Colonic mucosa (tissue), 4 donors: Measurements from ENCODE around the gene HDDC2. TPM values are rescaled to one million over a fixed set of nuclear protein-coding genes. Genes with fewer than 3 reads are reported as not detected.

Source experiments
- DNase-seq: peaks from one replicate; pipeline ENCODE4 v3.0.0-alpha.2; 2020
- H3K27ac ChIP-seq: fragments of 200-600 bp; one replicate; pipeline ENCODE4 v1.8.0; 2021
- H3K27me3 ChIP-seq: fragments of 200-600 bp; one replicate; pipeline ENCODE4 v1.8.0; 2021
- H3K36me3 ChIP-seq: fragments of 200-600 bp; one replicate; pipeline ENCODE4 v1.8.0; 2021
- H3K4me1 ChIP-seq: fragments of 200-600 bp; one replicate; pipeline ENCODE4 v1.8.0; 2021; ENCODE audit warnings: mild to moderate bottlenecking
- H3K4me3 ChIP-seq: fragments of 200-600 bp; one replicate; pipeline ENCODE4 v1.8.0; 2021
- H3K9ac ChIP-seq, 2 donors: one replicate each; pipeline ENCODE4 v1.7.0; 2013; ENCODE audit warnings: control low read depth in 2 of 2, low read depth in 2 of 2, low read length in 2 of 2
- H3K9me3 ChIP-seq: fragments of 200-600 bp; one replicate; pipeline ENCODE4 v1.8.0; 2021
- CTCF ChIP-seq: fragments of 200-600 bp; IDR thresholded peaks from one replicate; pipeline ENCODE4 v1.8.0; 2022; ENCODE audit warnings: antibody characterized with exemption, mild to moderate bottlenecking
- intact Hi-C: fragments of 100-400 bp; cut with DNase I; formaldehyde crosslinking; loops from one replicate; pipeline ENCODE4 v1.14.1; 2022
- total RNA-seq, 2 donors: library from RNA; stranded (reverse); fragmentation: NEBNext Ultra II Directional in 1 of 2; extraction: Animal tissue kit (Norgen Biotek cat#: 25700) in 1 of 2; gene quantifications; one replicate each; pipeline ENCODE4 v1.2.1, GENCODE V29; 2021
- donor health status: healthy.
- donor health status: DM: no; HTN: no; CAD: no.
- donor health status: DM: no; HTN: no; CAD: no.

The HDDC2 gene
- total RNA-seq, 2 donors from 2014 or later: 39.4 to 44.8 TPM

DNA sequence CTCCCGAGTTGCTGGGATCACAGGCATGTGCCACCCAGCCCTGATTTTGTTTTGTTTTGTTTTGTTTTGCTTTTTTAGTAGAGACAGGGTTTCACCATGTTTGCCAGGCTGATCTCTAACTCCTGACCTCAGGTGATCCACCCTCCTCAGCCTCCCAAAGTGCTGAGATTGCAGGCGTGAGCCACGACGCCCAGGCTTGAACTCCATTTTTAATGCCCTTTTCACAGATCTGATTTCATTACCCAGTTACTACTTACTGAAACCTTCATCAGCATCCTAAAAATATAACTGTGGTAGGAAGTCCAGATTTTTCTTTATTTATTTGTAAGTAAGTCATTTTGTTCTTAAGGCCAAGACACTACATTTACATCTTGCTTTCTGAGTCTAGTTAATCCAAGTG lies 64.0 kb downstream of the HDDC2 start:
- no peak overlapping the region for H3K27ac ChIP-seq
- no peak overlapping the region for H3K4me3 ChIP-seq
- no peaks in the 10 kb centered on the region for H3K27me3 ChIP-seq
- H3K4me1 ChIP-seq: no peaks in the 10 kb centered on the region
- no peak overlapping the region for H3K9ac ChIP-seq
- no peaks in the 10 kb centered on the region for H3K36me3 ChIP-seq
- no peak for TF ChIP-seq CTCF
- intact Hi-C loops: no loop called here
- DNase-seq: no peak
- no peaks in the 10 kb centered on the region for H3K9me3 ChIP-seq

- no peak for DNase-seq
- Histone ChIP-seq H3K9ac (no peak overlapping the region), H3K27me3 (no peaks in the 10 kb centered on the region), H3K36me3 (no peaks in the 10 kb centered on the region), H3K4me1 (no peaks in the 10 kb centered on the region), H3K27ac (no peak overlapping the region), H3K4me3 (no peak overlapping the region), H3K9me3 (no peaks in the 10 kb centered on the region)
- intact Hi-C loops: no loop called here
- TF ChIP-seq CTCF: no peak
These were observed 65.0 kb downstream of the HDDC2 start for GRCh38 chr6:125236536-125237327.

GRCh38 chr6:125233202-125233601 lies 68.6 kb downstream of the HDDC2 start:
- no peaks in the 10 kb centered on the region for H3K36me3 ChIP-seq
- H3K27me3 ChIP-seq: no peaks in the 10 kb centered on the region
- H3K4me1 ChIP-seq: no peaks in the 10 kb centered on the region
- H3K9me3 ChIP-seq: no peaks in the 10 kb centered on the region
- H3K4me3 ChIP-seq: no peak overlapping the region
- H3K9ac ChIP-seq: no peak overlapping the region
- no peak overlapping the region for H3K27ac ChIP-seq
- intact Hi-C loops: no loop called here
- DNase-seq: no peak
- no peak for TF ChIP-seq CTCF

DNA sequence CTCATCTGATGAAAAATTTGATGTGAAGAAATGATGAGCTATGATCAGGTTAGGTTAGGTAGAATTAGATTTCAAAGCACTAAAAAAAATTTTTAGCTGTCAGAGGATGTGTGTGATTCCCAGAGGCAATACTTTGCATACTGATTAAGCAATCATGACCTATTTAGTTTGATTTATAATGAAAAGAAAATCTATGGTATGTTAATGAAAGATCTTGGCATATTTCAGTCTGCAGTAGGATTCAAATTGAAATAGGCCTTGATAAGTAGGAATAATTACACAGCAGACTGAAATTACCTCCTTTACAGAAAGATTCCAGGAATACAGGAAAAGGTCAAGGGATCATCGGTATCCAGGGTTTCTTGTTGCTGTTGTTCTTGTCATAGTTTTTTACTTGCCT lies 69.3 kb downstream of the HDDC2 start:
- Histone ChIP-seq H3K9me3 (no peaks in the 10 kb centered on the region), H3K4me1 (no peaks in the 10 kb centered on the region), H3K9ac (no peak overlapping the region), H3K27ac (no peak overlapping the region), H3K4me3 (no peak overlapping the region), H3K27me3 (no peaks in the 10 kb centered on the region), H3K36me3 (no peaks in the 10 kb centered on the region)
- intact Hi-C loops: no loop called here
- no peak for DNase-seq
- no peak for TF ChIP-seq CTCF

DNA sequence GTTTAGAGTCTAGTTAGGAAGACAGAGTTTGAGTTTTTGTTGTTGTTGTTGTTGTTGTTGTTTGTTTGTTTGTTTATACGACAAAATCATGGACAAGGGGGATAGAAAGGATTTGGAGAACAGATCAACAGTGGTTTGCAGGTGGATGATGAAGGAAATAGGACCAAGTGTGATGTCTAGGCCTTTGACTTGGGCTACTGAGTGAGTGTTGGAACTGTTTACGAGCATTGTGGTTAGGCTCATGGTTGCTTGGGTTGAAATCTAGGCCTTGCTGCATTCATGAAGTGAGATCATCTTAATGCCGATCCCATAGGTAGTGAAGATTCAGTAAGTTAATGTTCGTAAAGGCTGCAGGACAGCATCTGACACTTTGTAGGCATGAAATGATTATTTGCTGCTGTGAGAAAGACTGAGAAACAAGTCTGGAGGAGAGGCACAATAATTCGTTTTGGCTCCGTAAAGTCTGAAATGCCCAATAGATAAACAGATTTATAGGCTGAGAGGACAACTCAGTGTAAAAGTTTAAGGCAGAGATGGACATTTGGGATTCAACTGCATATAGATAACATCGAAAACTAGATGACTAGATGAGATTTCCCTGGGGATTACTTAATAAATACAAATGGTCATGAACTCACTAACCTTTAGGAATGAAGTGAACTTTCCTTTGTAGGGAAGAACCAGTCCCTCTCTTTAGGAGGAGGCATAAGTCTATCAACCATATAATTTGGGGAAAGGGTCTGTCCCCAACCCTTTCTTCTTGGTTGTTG lies 70.0 kb downstream of the HDDC2 start:
- Histone ChIP-seq H3K4me3 (no peak overlapping the region), H3K9ac (no peak overlapping the region), H3K4me1 (no peaks in the 10 kb centered on the region), H3K36me3 (no peaks in the 10 kb centered on the region), H3K9me3 (no peaks in the 10 kb centered on the region), H3K27me3 (no peaks in the 10 kb centered on the region), H3K27ac (no peak overlapping the region)
- no peak for DNase-seq
- TF ChIP-seq CTCF: no peak
- intact Hi-C loops: no loop called here
